GM19372 (cell line): Measurements from ENCODE around the gene ADGRG6.
"Not testable (repeated sequence)": the region's sequence is repeated elsewhere in the genome, so short reads cannot be mapped to it uniquely, and the experiment has no call there.

Experiments
- ATAC-seq: cut with Tn5 transposase; IDR thresholded peaks from one replicate; pipeline ENCODE4 v1.9.1; 2021; ENCODE audit warnings: mild to moderate bottlenecking, low read depth, moderate library complexity; ENCODE audit not compliant: unreplicated experiment

Gene ADGRG6

DNA sequence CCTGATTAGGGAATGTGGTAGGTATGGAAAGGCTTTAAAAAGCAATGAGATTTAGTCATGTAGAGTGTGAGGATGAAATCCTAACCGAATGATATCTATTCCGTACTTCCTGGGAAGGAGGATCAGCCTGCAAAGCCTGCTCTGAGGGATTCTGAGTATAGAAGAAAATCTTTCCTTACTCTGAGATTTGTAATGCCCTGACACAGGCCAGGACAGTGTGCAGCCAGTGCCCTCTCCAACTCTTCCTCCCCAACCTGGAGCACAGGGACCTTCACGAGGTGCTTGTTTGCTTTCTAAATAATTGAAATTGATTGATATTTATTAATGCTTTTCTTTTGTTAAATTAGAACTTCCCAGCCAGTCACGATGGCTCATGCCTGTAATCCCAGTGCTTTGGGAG lies 131.6 kb downstream of the ADGRG6 start:
- ATAC-seq: no peak

DNA sequence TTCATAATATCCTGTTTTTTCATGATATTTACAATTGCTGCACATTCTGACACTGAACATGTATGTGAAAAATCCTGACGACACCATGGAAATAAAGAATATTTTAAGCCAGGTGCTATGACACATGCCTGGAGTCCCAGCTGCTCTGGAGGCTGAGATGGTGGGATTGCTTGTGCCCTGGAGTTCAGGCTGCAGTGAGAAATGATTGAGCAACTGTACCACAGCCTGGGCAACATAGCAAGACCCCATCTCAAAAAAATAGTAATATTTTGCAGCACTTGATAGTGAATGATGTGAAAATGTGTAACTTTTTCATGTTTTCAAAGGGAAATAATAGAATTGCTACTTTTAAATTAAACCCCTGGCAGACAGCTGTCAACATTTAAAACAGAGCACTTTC lies 137.1 kb downstream of the ADGRG6 start:
- no peak for ATAC-seq

GRCh38 chr6:142440600-142441293 lies 138.9 kb downstream of the ADGRG6 start:
- no peak for ATAC-seq

DNA sequence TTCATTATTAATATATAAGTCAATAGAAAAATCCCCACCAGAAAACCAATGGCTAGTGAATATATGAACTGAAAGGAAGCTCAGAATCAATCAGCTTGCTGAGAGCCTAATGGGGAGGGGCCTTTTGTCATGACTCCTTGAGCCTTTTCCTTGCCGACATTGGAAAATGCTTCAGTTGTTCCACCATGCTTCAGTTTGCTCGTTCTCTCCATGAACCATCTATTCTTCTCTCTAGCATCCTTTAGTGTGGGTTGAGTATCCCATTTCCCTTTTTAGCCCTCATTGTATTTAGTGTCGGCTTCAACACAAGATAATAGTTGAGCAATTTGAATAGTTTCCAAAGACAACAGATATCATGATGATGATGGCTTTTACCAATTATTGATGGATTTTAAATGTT lies 139.9 kb downstream of the ADGRG6 start:
- no peak for ATAC-seq

DNA sequence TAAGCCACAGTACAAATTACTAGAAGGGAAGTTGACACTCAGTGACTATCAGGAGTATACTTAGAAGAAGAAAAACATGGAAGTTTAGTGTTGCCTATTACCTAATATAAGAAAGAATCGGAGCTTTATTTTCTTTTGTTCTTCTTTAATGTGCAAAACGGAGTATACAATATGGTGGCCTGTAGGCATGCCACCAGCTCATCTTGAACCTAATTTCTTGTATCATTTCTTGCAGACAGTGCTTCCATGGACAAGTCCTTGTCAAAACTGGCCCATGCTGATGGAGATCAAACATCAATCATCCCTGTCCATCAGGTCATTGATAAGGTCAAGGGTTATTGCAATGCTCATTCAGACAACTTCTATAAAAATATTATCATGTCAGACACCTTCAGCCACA lies 141.3 kb downstream of the ADGRG6 start:
- no peak for ATAC-seq

- no peak for ATAC-seq
Observed at GRCh38 chr6:142443532-142443931, 141.7 kb downstream of the ADGRG6 start.

DNA sequence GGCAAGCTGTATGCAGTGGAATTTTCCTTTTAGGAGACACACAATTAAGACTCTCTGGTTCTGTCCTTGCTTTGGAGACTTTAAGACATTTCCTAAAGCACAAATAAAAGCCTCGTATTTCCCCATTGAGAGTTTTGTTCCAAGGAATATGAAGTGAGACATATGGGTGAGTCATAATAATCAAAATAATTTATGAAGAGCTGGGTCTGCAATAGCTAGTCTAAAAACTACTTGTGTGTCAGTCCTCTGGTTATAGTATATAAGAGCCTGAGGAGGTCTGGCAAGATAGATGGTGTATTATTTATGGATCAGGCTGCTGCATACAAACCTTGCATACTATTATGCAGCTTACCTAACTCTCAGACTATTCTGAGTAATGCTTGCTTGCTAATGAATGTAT lies 142.6 kb downstream of the ADGRG6 start:
- ATAC-seq: no peak

- no peak for ATAC-seq
Observed at GRCh38 chr6:142444881-142445301, 143.1 kb downstream of the ADGRG6 start.

DNA sequence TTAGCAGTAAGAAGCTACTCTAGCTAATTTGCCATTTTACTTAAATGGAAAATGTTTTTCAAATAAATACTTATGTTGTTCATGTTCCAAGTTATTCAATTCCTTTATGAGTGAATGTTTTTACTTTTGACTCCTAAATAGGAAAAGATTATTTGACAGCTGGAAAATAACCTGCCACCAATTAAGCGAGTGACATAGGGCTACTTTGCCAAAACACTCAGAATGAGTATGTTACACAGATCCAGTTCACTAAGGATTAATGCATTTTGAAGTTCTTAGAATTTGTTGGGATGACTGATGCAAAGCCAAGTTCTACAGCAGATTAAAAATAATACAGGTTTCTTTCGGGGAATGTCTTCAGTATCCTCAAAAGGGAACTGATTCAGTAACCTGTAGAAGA lies 144.4 kb downstream of the ADGRG6 start:
- no peak for ATAC-seq

- no peak for ATAC-seq
Observed at GRCh38 chr6:142446576-142446975, 144.8 kb downstream of the ADGRG6 start.

- ATAC-seq: no peak
Observed at GRCh38 chr6:142448091-142448729, 146.4 kb downstream of the ADGRG6 start.

- ATAC-seq: not testable (repeated sequence)
Observed at GRCh38 chr6:142450856-142451255, 149.0 kb downstream of the ADGRG6 start.

- ATAC-seq: no peak
Observed at GRCh38 chr6:142452993-142453392, 151.2 kb downstream of the ADGRG6 start.

GRCh38 chr6:142454196-142454595 lies 152.4 kb downstream of the ADGRG6 start:
- ATAC-seq: not testable (repeated sequence)

GRCh38 chr6:142454848-142455247 lies 153.0 kb downstream of the ADGRG6 start:
- ATAC-seq: not testable (repeated sequence)

DNA sequence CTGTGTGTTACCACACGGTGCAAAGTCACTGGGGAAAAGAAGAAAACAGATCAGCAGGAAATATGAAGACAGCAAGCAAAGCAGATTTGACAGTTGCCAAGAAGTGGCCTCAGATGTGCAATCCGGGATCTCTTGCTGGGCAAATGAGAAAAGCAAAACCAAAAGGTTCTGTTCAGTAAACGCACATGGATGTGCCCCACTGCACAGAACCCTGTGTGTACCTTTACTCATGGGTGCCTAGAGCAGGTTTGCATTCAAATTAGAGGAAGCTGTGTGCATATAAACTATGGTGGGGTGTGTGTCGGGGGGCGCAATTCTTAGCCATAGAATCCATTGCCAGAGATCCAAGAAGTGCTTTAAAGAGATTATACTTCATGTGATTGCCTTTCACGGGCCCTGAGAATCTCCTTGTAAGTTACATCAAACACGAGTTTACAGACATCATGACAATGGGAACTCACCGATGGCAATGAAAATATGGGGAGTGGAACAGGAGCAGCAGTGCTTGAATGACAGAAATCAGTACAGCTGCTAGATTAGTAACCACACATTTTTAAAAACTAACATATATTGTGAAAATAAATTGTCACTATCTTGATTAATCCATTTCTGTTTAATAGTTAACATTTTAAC lies 154.3 kb downstream of the ADGRG6 start:
- no peak for ATAC-seq

GRCh38 chr6:142457638-142458406 lies 156.0 kb downstream of the ADGRG6 start:
- ATAC-seq: no peak

DNA sequence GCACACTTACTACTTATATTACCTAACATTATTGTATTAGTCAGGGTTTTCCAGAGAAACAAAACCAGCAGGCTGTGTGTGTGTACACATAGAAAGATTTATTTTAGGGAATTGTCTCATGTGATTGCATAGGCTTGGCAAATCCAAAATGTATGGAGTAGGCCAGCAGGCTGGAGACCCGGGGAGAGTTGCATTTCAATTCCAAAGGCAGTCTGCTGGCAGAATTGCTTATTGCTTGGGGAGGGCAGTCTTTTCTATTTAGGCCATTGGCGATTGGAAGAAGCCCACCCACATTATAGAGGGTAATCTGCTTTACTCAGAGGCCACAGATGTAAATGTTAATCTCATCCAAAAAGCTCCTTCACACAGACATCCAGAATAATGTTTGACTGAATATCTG lies 157.0 kb downstream of the ADGRG6 start:
- no peak for ATAC-seq

GRCh38 chr6:142459271-142459670 lies 157.5 kb downstream of the ADGRG6 start:
- ATAC-seq: no peak

DNA sequence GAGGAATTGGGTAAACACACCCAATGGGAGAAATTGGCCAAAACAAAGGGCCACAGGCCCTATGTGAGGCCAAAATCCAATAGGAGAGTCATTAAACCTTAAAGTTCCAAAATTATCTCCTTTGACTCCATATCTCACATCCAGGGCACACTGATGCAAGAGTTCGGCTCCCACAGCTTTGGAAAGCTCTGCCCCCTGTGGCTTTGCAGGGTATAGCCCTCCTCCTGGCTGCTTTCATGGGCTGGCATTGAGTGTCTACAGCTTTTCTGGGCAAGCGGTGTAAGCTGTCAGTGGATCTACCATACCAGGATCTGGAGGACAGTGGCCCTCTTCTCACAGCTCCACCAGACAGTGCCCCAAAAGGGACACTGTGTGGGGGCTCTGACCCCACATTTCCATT lies 160.5 kb downstream of the ADGRG6 start:
- no peak for ATAC-seq

GRCh38 chr6:142463988-142464387 lies 162.2 kb downstream of the ADGRG6 start:
- ATAC-seq: no peak
